ENCODE measurements around the gene EBPL. TPM values are rescaled to one million over a fixed set of nuclear protein-coding genes. Genes with fewer than 3 reads are reported as not detected.

Gene EBPL
- polyA plus RNA-seq, 1 donor (not counting 4 experiments of a cell fraction or from before 2014, with no cell fraction given): 107 TPM

Other genes starting within 250 kb of the EBPL start
- gene CAB39L, start 247.4 kb downstream of the EBPL start, polyA plus RNA-seq: 8.0 to 10.1 TPM (median 8.6 TPM) in 3 replicates
- gene SETDB2, start 247.2 kb downstream of the EBPL start, polyA plus RNA-seq: 2.5 to 5.6 TPM (median 3.4 TPM) in 3 replicates
- 18.0 to 32.9 TPM (median 20.0 TPM) in 3 replicates for gene PHF11, start 195.5 kb downstream of the EBPL start, polyA plus RNA-seq
- 19.4 to 26.9 TPM (median 23.5 TPM) in 3 replicates for gene RCBTB1, start 105.9 kb downstream of the EBPL start, polyA plus RNA-seq
- gene ARL11, start 63.0 kb downstream of the EBPL start, polyA plus RNA-seq: 0.49 to 0.58 TPM (median 0.55 TPM) in 3 replicates
- 23.8 to 43.8 TPM (median 37.3 TPM) in 3 replicates for gene KPNA3, start 101.2 kb upstream of the EBPL start, polyA plus RNA-seq
- gene SPRYD7, start 244.9 kb upstream of the EBPL start, polyA plus RNA-seq: 6.3 to 11.3 TPM (median 8.9 TPM) in 3 replicates